ENCODE measurements around the gene MACROD2. TPM values are rescaled to one million over a fixed set of nuclear protein-coding genes. Genes with fewer than 3 reads are reported as not detected.

MACROD2 gene
- total RNA-seq, 1 donor from 2014 or later = 1.6 TPM

GRCh38 chr20:15045246-15045645 is 1049.9 kb downstream of the MACROD2 start:
- FAIRE-seq (no peak), DNase-seq (ENCODE audit: low read depth) (peak; percentile 84)
- TF ChIP-seq, protein P1, sequence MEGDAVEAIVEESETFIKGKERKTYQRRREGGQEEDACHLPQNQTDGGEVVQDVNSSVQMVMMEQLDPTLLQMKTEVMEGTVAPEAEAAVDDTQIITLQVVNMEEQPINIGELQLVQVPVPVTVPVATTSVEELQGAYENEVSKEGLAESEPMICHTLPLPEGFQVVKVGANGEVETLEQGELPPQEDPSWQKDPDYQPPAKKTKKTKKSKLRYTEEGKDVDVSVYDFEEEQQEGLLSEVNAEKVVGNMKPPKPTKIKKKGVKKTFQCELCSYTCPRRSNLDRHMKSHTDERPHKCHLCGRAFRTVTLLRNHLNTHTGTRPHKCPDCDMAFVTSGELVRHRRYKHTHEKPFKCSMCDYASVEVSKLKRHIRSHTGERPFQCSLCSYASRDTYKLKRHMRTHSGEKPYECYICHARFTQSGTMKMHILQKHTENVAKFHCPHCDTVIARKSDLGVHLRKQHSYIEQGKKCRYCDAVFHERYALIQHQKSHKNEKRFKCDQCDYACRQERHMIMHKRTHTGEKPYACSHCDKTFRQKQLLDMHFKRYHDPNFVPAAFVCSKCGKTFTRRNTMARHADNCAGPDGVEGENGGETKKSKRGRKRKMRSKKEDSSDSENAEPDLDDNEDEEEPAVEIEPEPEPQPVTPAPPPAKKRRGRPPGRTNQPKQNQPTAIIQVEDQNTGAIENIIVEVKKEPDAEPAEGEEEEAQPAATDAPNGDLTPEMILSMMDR (IDR thresholded peaks at IDR 0.05; ENCODE audit: insufficient read depth, low read length, severe bottlenecking) = no peak
- H3K4me3 ChIP-seq (ENCODE audit: low read depth, low read length) = no peak overlapping the region
- no peaks in the 10 kb centered on the region for H3K36me3 ChIP-seq (ENCODE audit: control insufficient read depth, insufficient read depth, low read length)
- H3K27me3 ChIP-seq (ENCODE audit: control insufficient read depth, insufficient read depth, low read length) = no peaks in the 10 kb centered on the region

- H3K4me3 ChIP-seq (ENCODE audit: low read depth, low read length) = no peak overlapping the region
- H3K36me3 ChIP-seq (ENCODE audit: control insufficient read depth, insufficient read depth, low read length) = no peaks in the 10 kb centered on the region
- DNase-seq (ENCODE audit: low read depth) = no peak
- no peak for FAIRE-seq
- H3K27me3 ChIP-seq (ENCODE audit: control insufficient read depth, insufficient read depth, low read length) = no peaks in the 10 kb centered on the region
- TF ChIP-seq, protein P1 (IDR thresholded peaks at IDR 0.05; ENCODE audit: insufficient read depth, low read length, severe bottlenecking) = no peak
Observed at GRCh38 chr20:15047042-15047441, 1051.7 kb downstream of the MACROD2 start.

- FAIRE-seq (no peak), DNase-seq (ENCODE audit: low read depth) (no peak)
- Histone ChIP-seq H3K27me3 (ENCODE audit: control insufficient read depth, insufficient read depth, low read length) (no peaks in the 10 kb centered on the region), H3K4me3 (ENCODE audit: low read depth, low read length) (no peak overlapping the region), H3K36me3 (ENCODE audit: control insufficient read depth, insufficient read depth, low read length) (no peaks in the 10 kb centered on the region)
- TF ChIP-seq, protein P1 (IDR thresholded peaks at IDR 0.05; ENCODE audit: insufficient read depth, low read length, severe bottlenecking) = no peak
Observed at GRCh38 chr20:15047601-15048000, 1052.3 kb downstream of the MACROD2 start.

- DNase-seq (ENCODE audit: low read depth) (no peak), FAIRE-seq (no peak)
- TF ChIP-seq, protein P1 (IDR thresholded peaks at IDR 0.05; ENCODE audit: insufficient read depth, low read length, severe bottlenecking) = no peak
- Histone ChIP-seq H3K36me3 (ENCODE audit: control insufficient read depth, insufficient read depth, low read length) (no peaks in the 10 kb centered on the region), H3K27me3 (ENCODE audit: control insufficient read depth, insufficient read depth, low read length) (no peaks in the 10 kb centered on the region), H3K4me3 (ENCODE audit: low read depth, low read length) (no peak overlapping the region)
Observed at GRCh38 chr20:15056246-15056645, 1060.9 kb downstream of the MACROD2 start.

DNA sequence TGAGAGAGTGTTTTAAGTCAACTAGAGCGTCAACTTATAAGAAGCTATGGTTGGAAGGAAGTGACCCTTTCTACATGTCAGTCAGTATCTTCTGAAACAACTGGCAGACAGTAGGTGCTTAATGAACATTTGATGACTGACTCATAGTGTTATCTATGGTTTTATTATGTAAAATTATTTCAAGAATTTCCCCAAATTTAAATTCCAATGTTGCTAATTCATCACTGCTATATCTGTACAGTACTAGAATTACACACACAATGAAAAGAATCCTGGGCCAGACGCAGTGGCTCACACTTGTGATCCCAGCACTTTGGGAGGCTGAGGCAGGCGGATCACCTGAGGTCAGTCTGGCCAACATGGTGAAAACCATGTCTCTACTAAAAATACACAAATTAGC is 1063.5 kb downstream of the MACROD2 start:
- no peaks in the 10 kb centered on the region for H3K27me3 ChIP-seq (ENCODE audit: control insufficient read depth, insufficient read depth, low read length)
- no peak overlapping the region for H3K4me3 ChIP-seq (ENCODE audit: low read depth, low read length)
- TF ChIP-seq, protein P1 (IDR thresholded peaks at IDR 0.05; ENCODE audit: insufficient read depth, low read length, severe bottlenecking) = no peak
- FAIRE-seq (no peak), DNase-seq (ENCODE audit: low read depth) (no peak)
- no peaks in the 10 kb centered on the region for H3K36me3 ChIP-seq (ENCODE audit: control insufficient read depth, insufficient read depth, low read length)

DNA sequence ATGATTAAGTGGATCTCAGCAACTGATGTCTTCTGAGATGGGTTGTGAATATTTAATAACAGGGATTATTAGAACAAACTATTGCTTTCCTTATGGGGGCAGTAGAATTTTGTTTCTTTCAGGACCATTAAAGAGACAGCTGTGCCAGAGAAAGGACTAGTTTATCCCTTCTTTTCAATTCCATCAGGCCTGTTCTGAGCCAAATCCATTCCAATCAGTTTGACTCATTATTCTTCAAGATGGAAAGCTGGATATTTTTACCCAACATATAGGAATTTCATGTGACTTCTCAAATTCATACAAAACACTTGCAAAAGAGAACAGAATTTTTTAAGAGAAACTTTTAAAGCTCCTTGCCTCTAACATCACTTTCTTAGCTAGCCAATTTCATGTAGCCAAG is 1064.1 kb downstream of the MACROD2 start:
- no peak for FAIRE-seq
- Histone ChIP-seq H3K27me3 (ENCODE audit: control insufficient read depth, insufficient read depth, low read length) (no peaks in the 10 kb centered on the region), H3K36me3 (ENCODE audit: control insufficient read depth, insufficient read depth, low read length) (no peaks in the 10 kb centered on the region), H3K4me3 (ENCODE audit: low read depth, low read length) (no peak overlapping the region)
- no peak for DNase-seq (ENCODE audit: low read depth)
- TF ChIP-seq, protein P1 (IDR thresholded peaks at IDR 0.05; ENCODE audit: insufficient read depth, low read length, severe bottlenecking) = no peak

All from bronchial epithelial cell (primary cell).